Ovary (tissue), 3 donors: ENCODE results near the gene STRADB.

Source experiments
- CTCF ChIP-seq, 3 donors: fragments of 450-650 bp in 2 of 3; fragments of 200-600 bp in 1 of 3; IDR thresholded peaks; one replicate each; pipeline versions ENCODE4 v1.5.1 to v1.8.0; 2016 to 2022; ENCODE audit warnings: antibody characterized with exemption in 3 of 3, mild to moderate bottlenecking in 1 of 3
- EP300 ChIP-seq: sonication (generic); formaldehyde crosslinking; IDR thresholded peaks from one replicate; pipeline ENCODE4 v1.6.1; 2017; ENCODE audit warnings: antibody characterized with exemption
- POLR2A ChIP-seq: fragments of 450-650 bp; IDR thresholded peaks from one replicate; pipeline ENCODE4 v1.6.1; 2017; ENCODE audit warnings: antibody characterized with exemption, mild to moderate bottlenecking, moderate library complexity
- donor health status: DM: no; HTN: no; CAD: no.

GRCh38 chr2:201420442-201421113, 31.0 kb upstream of the STRADB start:
- TF ChIP-seq CTCF (IDR thresholded peaks at IDR 0.05) (no peak), POLR2A (no peak), EP300 (no peak)
